ENCODE measurements around the gene CSK. TPM values are rescaled to one million over a fixed set of nuclear protein-coding genes. Genes with fewer than 3 reads are reported as not detected.

Gene CSK
- total RNA-seq, 1 experiment from 2014 or later: 23.2 TPM

GRCh38 chr15:74788683-74789151, 6.8 kb downstream of the CSK start:
- Histone ChIP-seq H3K4me1 (peaks cover 42% of the 10 kb centered on the region), H3K36me3 (peaks cover 3% of the 10 kb centered on the region), H3K4me3 (no peak overlapping the region), H3K27ac (no peak overlapping the region), H3K27me3 (no peaks in the 10 kb centered on the region), H3K9me3 (replicated peaks) (no peaks in the 10 kb centered on the region)
- no peak for DNase-seq

GRCh38 chr15:74789171-74789631, 7.3 kb downstream of the CSK start:
- no peak for DNase-seq
- no peak overlapping the region for H3K27ac ChIP-seq
- peaks cover 3% of the 10 kb centered on the region for H3K36me3 ChIP-seq
- peaks cover 42% of the 10 kb centered on the region for H3K4me1 ChIP-seq
- no peak overlapping the region for H3K4me3 ChIP-seq
- no peaks in the 10 kb centered on the region for H3K27me3 ChIP-seq
- H3K9me3 ChIP-seq (replicated peaks): no peaks in the 10 kb centered on the region

GRCh38 chr15:74789741-74790079, 7.8 kb downstream of the CSK start:
- H3K9me3 ChIP-seq (replicated peaks): no peaks in the 10 kb centered on the region
- DNase-seq: no peak
- H3K4me1 ChIP-seq: peaks cover 42% of the 10 kb centered on the region
- H3K27me3 ChIP-seq: no peaks in the 10 kb centered on the region
- H3K36me3 ChIP-seq: no peaks in the 10 kb centered on the region; the same call in 1 of the 2 replicates
- H3K27ac ChIP-seq: peak overlapping the region; percentile 57
- no peak overlapping the region for H3K4me3 ChIP-seq

- DNase-seq: peak; percentile 96 to 97
- H3K27ac ChIP-seq: peak overlapping the region; percentile 57
- H3K9me3 ChIP-seq (replicated peaks): no peaks in the 10 kb centered on the region
- H3K4me1 ChIP-seq: peaks cover 42% of the 10 kb centered on the region
- H3K36me3 ChIP-seq: no peaks in the 10 kb centered on the region; the same call in 1 of the 2 replicates
- peak overlapping the region; percentile 16 for H3K4me3 ChIP-seq
- H3K27me3 ChIP-seq: no peaks in the 10 kb centered on the region
Observed at GRCh38 chr15:74790080-74790916, 8.4 kb downstream of the CSK start.

- no peak for DNase-seq
- H3K4me3 ChIP-seq: no peak overlapping the region
- H3K9me3 ChIP-seq (replicated peaks): no peaks in the 10 kb centered on the region
- no peaks in the 10 kb centered on the region for H3K27me3 ChIP-seq
- H3K36me3 ChIP-seq: no peaks in the 10 kb centered on the region; the same call in 1 of the 2 replicates
- peaks cover 42% of the 10 kb centered on the region for H3K4me1 ChIP-seq
- peak overlapping the region; percentile 57; the same call in 1 of the 2 replicates for H3K27ac ChIP-seq
Observed at GRCh38 chr15:74791007-74791406, 9.1 kb downstream of the CSK start.

GRCh38 chr15:74791667-74792066, 9.8 kb downstream of the CSK start:
- Histone ChIP-seq H3K9me3 (replicated peaks) (no peaks in the 10 kb centered on the region), H3K4me1 (peaks cover 42% of the 10 kb centered on the region), H3K27me3 (no peaks in the 10 kb centered on the region), H3K27ac (no peak overlapping the region), H3K4me3 (no peak overlapping the region), H3K36me3 (no peaks in the 10 kb centered on the region; the same call in 1 of the 2 replicates)
- no peak for DNase-seq

GRCh38 chr15:74792227-74793016, 10.5 kb downstream of the CSK start:
- Histone ChIP-seq H3K4me1 (peaks cover 42% of the 10 kb centered on the region), H3K36me3 (no peaks in the 10 kb centered on the region; the same call in 1 of the 2 replicates), H3K27me3 (no peaks in the 10 kb centered on the region), H3K4me3 (no peak overlapping the region), H3K27ac (no peak overlapping the region), H3K9me3 (replicated peaks) (no peaks in the 10 kb centered on the region)
- DNase-seq: no peak

GRCh38 chr15:74793135-74794028, 11.5 kb downstream of the CSK start:
- Histone ChIP-seq H3K36me3 (no peaks in the 10 kb centered on the region; the same call in 1 of the 2 replicates), H3K4me3 (no peak overlapping the region), H3K27me3 (no peaks in the 10 kb centered on the region), H3K9me3 (replicated peaks) (no peaks in the 10 kb centered on the region), H3K4me1 (peaks cover 37% of the 10 kb centered on the region), H3K27ac (no peak overlapping the region)
- DNase-seq: no peak

GRCh38 chr15:74794248-74794969, 12.5 kb downstream of the CSK start:
- no peaks in the 10 kb centered on the region for H3K27me3 ChIP-seq
- H3K36me3 ChIP-seq: peaks cover under 1% of the 10 kb centered on the region; the same call in 1 of the 2 replicates
- no peaks in the 10 kb centered on the region for H3K9me3 ChIP-seq (replicated peaks)
- H3K4me3 ChIP-seq: no peak overlapping the region
- peaks cover 26% of the 10 kb centered on the region for H3K4me1 ChIP-seq
- no peak for DNase-seq
- no peak overlapping the region for H3K27ac ChIP-seq

GRCh38 chr15:74794970-74795349, 13.1 kb downstream of the CSK start:
- Histone ChIP-seq H3K4me3 (no peak overlapping the region), H3K27ac (no peak overlapping the region), H3K9me3 (replicated peaks) (no peaks in the 10 kb centered on the region), H3K4me1 (peaks cover 21% of the 10 kb centered on the region), H3K36me3 (peaks cover 6% of the 10 kb centered on the region), H3K27me3 (no peaks in the 10 kb centered on the region)
- no peak for DNase-seq

- DNase-seq: no peak
- Histone ChIP-seq H3K36me3 (peaks cover 16% of the 10 kb centered on the region), H3K27ac (no peak overlapping the region), H3K27me3 (no peaks in the 10 kb centered on the region), H3K9me3 (replicated peaks) (no peaks in the 10 kb centered on the region), H3K4me3 (no peak overlapping the region), H3K4me1 (peaks cover 16% of the 10 kb centered on the region)
Observed at GRCh38 chr15:74795966-74796625, 14.2 kb downstream of the CSK start.

GRCh38 chr15:74798388-74799254, 16.7 kb downstream of the CSK start:
- peaks cover 27% of the 10 kb centered on the region for H3K36me3 ChIP-seq

More at GRCh38 chr15:74798388-74799254, 16.7 kb downstream of the CSK start:
- Histone ChIP-seq H3K9me3 (replicated peaks) (no peaks in the 10 kb centered on the region), H3K27ac (no peak overlapping the region), H3K4me3 (no peak overlapping the region), H3K27me3 (no peaks in the 10 kb centered on the region), H3K4me1 (no peaks in the 10 kb centered on the region)
- DNase-seq: no peak
